Endothelial cell of umbilical vein (primary cell): Measurements from ENCODE around the gene GTF2IRD1.

Experiments
- EZH2 ChIP-seq: IDR thresholded peaks from 2 replicates; pipeline ENCODE4 v1.6.1; 2012; ENCODE audit warnings: borderline replicate concordance, low read depth, mild to moderate bottlenecking, moderate library complexity, low read length, inconsistent platforms; ENCODE audit not compliant: severe bottlenecking
- FOS ChIP-seq: IDR thresholded peaks from 2 replicates; pipeline ENCODE4 v1.6.1; 2011; ENCODE audit warnings: mild to moderate bottlenecking, low read length, moderate library complexity, borderline replicate concordance; ENCODE audit not compliant: insufficient read depth
- GATA2 ChIP-seq: IDR thresholded peaks from 2 replicates; pipeline ENCODE4 v1.7.0; 2011; ENCODE audit warnings: low read depth, mild to moderate bottlenecking, moderate library complexity, mixed read lengths, low read length; ENCODE audit not compliant: insufficient read length, insufficient read depth
- JUN ChIP-seq: IDR thresholded peaks from 2 replicates; pipeline ENCODE4 v1.6.1; 2011; ENCODE audit warnings: borderline replicate concordance, low read depth; ENCODE audit not compliant: insufficient read length, insufficient read depth
- MAX ChIP-seq: IDR thresholded peaks from 2 replicates; pipeline ENCODE4 v1.6.1; 2011; ENCODE audit not compliant: insufficient read depth, insufficient read length
- POLR2A ChIP-seq: IDR thresholded peaks from 2 replicates; pipeline ENCODE4 v1.6.1; 2012; ENCODE audit warnings: low read depth, mild to moderate bottlenecking, control low read depth, low read length
- POLR2AphosphoS5 ChIP-seq: IDR thresholded peaks from 2 replicates; pipeline ENCODE4 v1.6.1; 2012; ENCODE audit warnings: low read depth, mild to moderate bottlenecking, control low read depth, low read length, moderate library complexity; ENCODE audit not compliant: insufficient read depth
- TF ChIP-seq, protein P1 (sequence below), 2 donors: IDR thresholded peaks; 1 replicate in 1 of 2; 2 replicates in 1 of 2; pipeline ENCODE4 v1.5.1; 2011; ENCODE audit warnings: low read length in 2 of 2, mild to moderate bottlenecking in 2 of 2, moderate library complexity in 2 of 2, control low read depth in 1 of 2, inconsistent platforms in 1 of 2, low read depth in 1 of 2; ENCODE audit not compliant: insufficient read depth in 1 of 2; ENCODE audit errors: extremely low read depth in 1 of 2

GRCh38 chr7:74579800-74580685 is 126.3 kb downstream of the GTF2IRD1 start:
- TF ChIP-seq POLR2A (no peak), EZH2 (no peak), FOS (no peak), POLR2AphosphoS5 (no peak), JUN (no peak), MAX (no peak), GATA2 (no peak)
- TF ChIP-seq, protein P1, sequence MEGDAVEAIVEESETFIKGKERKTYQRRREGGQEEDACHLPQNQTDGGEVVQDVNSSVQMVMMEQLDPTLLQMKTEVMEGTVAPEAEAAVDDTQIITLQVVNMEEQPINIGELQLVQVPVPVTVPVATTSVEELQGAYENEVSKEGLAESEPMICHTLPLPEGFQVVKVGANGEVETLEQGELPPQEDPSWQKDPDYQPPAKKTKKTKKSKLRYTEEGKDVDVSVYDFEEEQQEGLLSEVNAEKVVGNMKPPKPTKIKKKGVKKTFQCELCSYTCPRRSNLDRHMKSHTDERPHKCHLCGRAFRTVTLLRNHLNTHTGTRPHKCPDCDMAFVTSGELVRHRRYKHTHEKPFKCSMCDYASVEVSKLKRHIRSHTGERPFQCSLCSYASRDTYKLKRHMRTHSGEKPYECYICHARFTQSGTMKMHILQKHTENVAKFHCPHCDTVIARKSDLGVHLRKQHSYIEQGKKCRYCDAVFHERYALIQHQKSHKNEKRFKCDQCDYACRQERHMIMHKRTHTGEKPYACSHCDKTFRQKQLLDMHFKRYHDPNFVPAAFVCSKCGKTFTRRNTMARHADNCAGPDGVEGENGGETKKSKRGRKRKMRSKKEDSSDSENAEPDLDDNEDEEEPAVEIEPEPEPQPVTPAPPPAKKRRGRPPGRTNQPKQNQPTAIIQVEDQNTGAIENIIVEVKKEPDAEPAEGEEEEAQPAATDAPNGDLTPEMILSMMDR (IDR thresholded peaks at IDR 0.05; ENCODE audit: extremely low read depth in 1 of 2, insufficient read depth in 1 of 2, low read depth in 1 of 2, low read length in 2 of 2): no peak
